RWPE2 (cell line): Measurements from ENCODE around the gene ZNF423.

Experiments
- ATAC-seq: fragments of 200-7000 bp; cut with Tn5 transposase; 3 replicates; pipeline ENCODE4 v1.9.1; 2021; ENCODE audit warnings: low read depth
- DNase-seq: peaks from one replicate; pipeline ENCODE4 v3.0.0-alpha.2; 2020; ENCODE audit warnings: low spot score
- H3K27ac ChIP-seq: fragments of 450-650 bp; 2 replicates; pipeline ENCODE4 v1.5.1; 2017; ENCODE audit warnings: mild to moderate bottlenecking; ENCODE audit not compliant: poor library complexity, severe bottlenecking
- H3K27me3 ChIP-seq: fragments of 250-450 bp; sonication (Bioruptor Pico); 2 replicates; pipeline ENCODE4 v1.5.1; 2021; ENCODE audit warnings: mild to moderate bottlenecking, moderate library complexity; ENCODE audit not compliant: insufficient read depth, poor library complexity, severe bottlenecking
- H3K36me3 ChIP-seq: fragments of 250-450 bp; sonication (Bioruptor Pico); 2 replicates; pipeline ENCODE4 v1.5.1; 2020; ENCODE audit warnings: low read depth, mild to moderate bottlenecking, moderate library complexity
- H3K4me1 ChIP-seq: fragments of 250-450 bp; sonication (Bioruptor Pico); 2 replicates; pipeline ENCODE4 v1.5.1; 2021; ENCODE audit warnings: mild to moderate bottlenecking, moderate library complexity; ENCODE audit not compliant: insufficient read depth, poor library complexity, severe bottlenecking
- H3K4me3 ChIP-seq: fragments of 250-450 bp; sonication (Bioruptor Pico); 2 replicates; pipeline ENCODE4 v1.5.1; 2021; ENCODE audit warnings: mild to moderate bottlenecking, moderate library complexity; ENCODE audit not compliant: severe bottlenecking
- H3K9me3 ChIP-seq: fragments of 250-450 bp; sonication (Bioruptor Pico); 2 replicates; pipeline ENCODE4 v1.5.1; 2021; ENCODE audit warnings: mild to moderate bottlenecking, moderate library complexity; ENCODE audit not compliant: severe bottlenecking
- TF ChIP-seq, protein P1 (sequence below): fragments of 450-650 bp; IDR thresholded peaks from one replicate; pipeline ENCODE4 v1.5.1; 2017; ENCODE audit warnings: mild to moderate bottlenecking, moderate library complexity; ENCODE audit not compliant: poor library complexity, severe bottlenecking

The ZNF423 gene

DNA sequence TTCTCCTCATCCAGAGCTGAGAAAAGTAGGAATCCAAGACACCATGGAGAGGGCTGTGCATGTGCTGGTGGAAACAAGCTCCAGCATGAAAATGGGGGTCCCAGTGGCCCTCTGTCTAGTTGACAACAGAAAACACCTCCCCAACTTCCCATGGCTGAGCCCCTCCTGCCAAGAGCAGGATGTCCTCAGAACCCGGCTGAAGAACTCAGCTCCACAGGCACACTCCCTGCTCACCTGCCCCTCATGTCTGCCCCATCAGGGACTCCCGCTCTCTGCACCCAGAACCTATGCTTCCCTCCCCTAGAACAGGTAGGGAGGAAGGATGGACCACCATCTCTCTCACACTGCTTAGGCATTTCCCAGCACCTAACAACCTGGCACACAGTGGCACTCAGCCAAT is 315.1 kb downstream of the ZNF423 start:
- no peak for ATAC-seq
- no peaks in the 10 kb centered on the region for H3K36me3 ChIP-seq
- no peaks in the 10 kb centered on the region for H3K27me3 ChIP-seq
- H3K4me1 ChIP-seq: no peaks in the 10 kb centered on the region
- no peak overlapping the region for H3K27ac ChIP-seq
- no peak overlapping the region for H3K4me3 ChIP-seq
- DNase-seq: no peak
- TF ChIP-seq, protein P1, sequence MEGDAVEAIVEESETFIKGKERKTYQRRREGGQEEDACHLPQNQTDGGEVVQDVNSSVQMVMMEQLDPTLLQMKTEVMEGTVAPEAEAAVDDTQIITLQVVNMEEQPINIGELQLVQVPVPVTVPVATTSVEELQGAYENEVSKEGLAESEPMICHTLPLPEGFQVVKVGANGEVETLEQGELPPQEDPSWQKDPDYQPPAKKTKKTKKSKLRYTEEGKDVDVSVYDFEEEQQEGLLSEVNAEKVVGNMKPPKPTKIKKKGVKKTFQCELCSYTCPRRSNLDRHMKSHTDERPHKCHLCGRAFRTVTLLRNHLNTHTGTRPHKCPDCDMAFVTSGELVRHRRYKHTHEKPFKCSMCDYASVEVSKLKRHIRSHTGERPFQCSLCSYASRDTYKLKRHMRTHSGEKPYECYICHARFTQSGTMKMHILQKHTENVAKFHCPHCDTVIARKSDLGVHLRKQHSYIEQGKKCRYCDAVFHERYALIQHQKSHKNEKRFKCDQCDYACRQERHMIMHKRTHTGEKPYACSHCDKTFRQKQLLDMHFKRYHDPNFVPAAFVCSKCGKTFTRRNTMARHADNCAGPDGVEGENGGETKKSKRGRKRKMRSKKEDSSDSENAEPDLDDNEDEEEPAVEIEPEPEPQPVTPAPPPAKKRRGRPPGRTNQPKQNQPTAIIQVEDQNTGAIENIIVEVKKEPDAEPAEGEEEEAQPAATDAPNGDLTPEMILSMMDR: no peak
- H3K9me3 ChIP-seq: no peaks in the 10 kb centered on the region

DNA sequence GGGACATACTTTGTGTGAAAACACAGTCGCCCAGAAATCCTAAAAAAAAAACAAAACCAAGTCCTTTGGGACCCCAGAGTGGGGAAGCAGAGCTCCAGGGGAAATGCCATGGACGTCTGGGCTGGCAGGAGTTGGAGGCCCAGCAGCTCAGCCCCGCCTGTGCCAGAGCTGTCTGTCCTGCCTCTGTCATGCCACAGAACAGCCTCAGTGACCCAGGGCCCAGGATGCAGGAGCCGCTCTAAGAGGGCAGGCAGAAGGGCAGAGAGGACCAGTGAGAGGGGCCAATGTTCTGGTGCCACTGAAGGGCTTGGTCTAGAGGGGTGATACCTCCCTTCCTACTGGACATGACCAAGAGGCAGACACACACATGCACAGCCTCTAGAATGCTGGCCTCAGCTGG is 316.2 kb downstream of the ZNF423 start:
- TF ChIP-seq, protein P1: no peak
- Histone ChIP-seq H3K27ac (no peak overlapping the region), H3K36me3 (no peaks in the 10 kb centered on the region), H3K27me3 (no peaks in the 10 kb centered on the region), H3K4me1 (no peaks in the 10 kb centered on the region), H3K4me3 (no peak overlapping the region), H3K9me3 (no peaks in the 10 kb centered on the region)
- DNase-seq (no peak), ATAC-seq (no peak)

DNA sequence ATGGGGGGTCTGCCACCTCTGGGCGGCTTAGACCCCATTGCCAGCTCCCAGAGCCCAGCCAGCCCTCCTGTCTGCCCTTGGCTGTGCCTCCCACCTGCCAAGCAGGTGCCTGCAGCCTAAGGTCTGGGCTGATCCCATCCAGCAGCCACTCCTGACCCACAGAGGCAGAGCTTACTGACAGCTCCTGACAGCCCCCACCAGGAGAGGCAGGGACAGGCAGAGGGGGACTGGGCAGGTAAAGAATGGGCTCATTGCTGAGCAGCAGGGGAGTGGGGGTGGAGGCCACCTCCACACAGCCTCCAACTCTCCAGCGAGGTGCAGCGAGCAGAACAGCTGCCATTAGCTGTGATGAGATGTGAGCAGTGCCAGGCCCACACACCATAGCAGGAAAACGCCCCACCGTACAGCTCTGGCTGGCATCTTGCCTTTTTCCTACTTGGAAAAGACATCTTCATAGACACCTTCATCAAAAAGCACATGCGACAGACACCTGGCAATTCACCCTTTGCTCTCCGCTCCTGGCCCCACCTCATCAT is 317.9 kb downstream of the ZNF423 start:
- Histone ChIP-seq H3K27me3 (no peaks in the 10 kb centered on the region), H3K36me3 (no peaks in the 10 kb centered on the region), H3K27ac (no peak overlapping the region), H3K4me1 (no peaks in the 10 kb centered on the region), H3K4me3 (no peak overlapping the region), H3K9me3 (no peaks in the 10 kb centered on the region)
- TF ChIP-seq, protein P1: no peak
- peak; percentile 28 for DNase-seq
- ATAC-seq: no peak

DNA sequence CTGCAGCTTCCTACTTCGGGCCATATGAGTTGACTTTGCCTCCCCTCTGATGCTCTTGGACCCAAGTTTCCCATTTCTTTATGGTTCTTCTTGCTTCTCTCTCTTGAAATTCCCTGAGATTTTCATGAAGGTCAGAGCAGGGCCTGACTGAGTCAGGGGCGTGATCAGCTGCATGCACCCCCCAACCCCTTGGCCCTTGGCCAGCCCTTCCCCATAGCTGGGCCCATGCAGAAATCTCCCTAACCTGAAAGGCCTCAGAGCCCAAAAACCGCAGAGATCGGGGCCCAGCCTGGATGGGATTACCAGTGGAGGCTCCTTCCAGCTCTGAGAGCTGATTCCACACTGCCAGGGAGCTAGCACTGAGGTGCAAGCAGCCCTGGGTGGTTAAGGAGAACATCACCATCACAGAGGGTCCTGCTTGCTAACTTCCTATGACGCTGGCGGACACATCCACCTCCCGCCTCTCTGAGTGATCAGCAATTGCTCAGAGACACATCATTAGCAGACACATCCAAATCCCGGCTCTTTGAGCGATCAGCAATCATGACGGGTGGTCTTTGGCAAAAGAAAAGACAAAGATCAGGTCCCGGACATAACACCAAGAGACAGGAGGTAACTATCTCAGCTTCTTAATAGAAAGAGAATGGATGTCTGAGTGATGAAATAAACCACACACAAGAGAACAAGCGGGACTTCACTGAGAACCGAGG is 320.9 kb downstream of the ZNF423 start:
- H3K4me3 ChIP-seq: no peak overlapping the region
- ATAC-seq (no peak), DNase-seq (no peak)
- H3K36me3 ChIP-seq: no peaks in the 10 kb centered on the region
- no peaks in the 10 kb centered on the region for H3K4me1 ChIP-seq
- no peak overlapping the region for H3K27ac ChIP-seq
- no peaks in the 10 kb centered on the region for H3K9me3 ChIP-seq
- TF ChIP-seq, protein P1: no peak
- H3K27me3 ChIP-seq: no peaks in the 10 kb centered on the region

DNA sequence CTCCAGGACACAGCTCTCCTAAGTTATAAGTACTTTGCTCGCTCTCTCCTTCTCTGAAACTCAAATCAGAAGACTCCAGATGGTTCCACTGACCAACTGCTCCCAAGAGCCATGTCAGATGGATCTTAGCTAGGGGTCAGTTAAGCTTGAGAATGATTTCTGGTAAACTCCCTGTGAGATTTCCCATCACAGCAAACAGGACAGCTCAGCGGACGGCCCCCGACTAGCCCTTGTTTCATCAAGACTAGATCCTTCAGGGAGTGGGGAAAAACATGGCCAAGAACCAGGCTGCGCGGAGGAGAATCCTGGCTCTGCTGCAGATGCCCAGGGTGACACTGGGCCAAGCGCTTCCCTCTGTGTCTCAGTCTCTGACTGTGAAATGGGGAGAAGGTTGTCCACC is 322.5 kb downstream of the ZNF423 start:
- H3K27ac ChIP-seq: no peak overlapping the region
- no peak for ATAC-seq
- H3K4me3 ChIP-seq: no peak overlapping the region
- no peaks in the 10 kb centered on the region for H3K36me3 ChIP-seq
- no peak for DNase-seq
- peaks cover under 1% of the 10 kb centered on the region for H3K27me3 ChIP-seq
- H3K9me3 ChIP-seq: no peaks in the 10 kb centered on the region
- no peaks in the 10 kb centered on the region for H3K4me1 ChIP-seq
- TF ChIP-seq, protein P1: no peak
